Measurements from ENCODE around the gene TBC1D8. TPM values are rescaled to one million over a fixed set of nuclear protein-coding genes. Genes with fewer than 3 reads are reported as not detected.

The TBC1D8 gene
- total RNA-seq, 6 experiments from 2014 or later = 1.2 to 2.0 (median 1.5) TPM

GRCh38 chr2:100969998-100970397 is 181.2 kb downstream of the TBC1D8 start:
- Mint-ChIP-seq H3K36me3 (ENCODE audit: low read depth) (peaks cover 2% of the 10 kb centered on the region), H3K27ac (no peak overlapping the region), H3K4me1 (ENCODE audit: low read depth) (peaks cover 6% of the 10 kb centered on the region), H3K9me3 (no peaks in the 10 kb centered on the region), H3K27me3 (ENCODE audit: insufficient read depth) (peaks cover 4% of the 10 kb centered on the region), H3K4me3 (no peak overlapping the region)
- TF ChIP-seq, protein P1, sequence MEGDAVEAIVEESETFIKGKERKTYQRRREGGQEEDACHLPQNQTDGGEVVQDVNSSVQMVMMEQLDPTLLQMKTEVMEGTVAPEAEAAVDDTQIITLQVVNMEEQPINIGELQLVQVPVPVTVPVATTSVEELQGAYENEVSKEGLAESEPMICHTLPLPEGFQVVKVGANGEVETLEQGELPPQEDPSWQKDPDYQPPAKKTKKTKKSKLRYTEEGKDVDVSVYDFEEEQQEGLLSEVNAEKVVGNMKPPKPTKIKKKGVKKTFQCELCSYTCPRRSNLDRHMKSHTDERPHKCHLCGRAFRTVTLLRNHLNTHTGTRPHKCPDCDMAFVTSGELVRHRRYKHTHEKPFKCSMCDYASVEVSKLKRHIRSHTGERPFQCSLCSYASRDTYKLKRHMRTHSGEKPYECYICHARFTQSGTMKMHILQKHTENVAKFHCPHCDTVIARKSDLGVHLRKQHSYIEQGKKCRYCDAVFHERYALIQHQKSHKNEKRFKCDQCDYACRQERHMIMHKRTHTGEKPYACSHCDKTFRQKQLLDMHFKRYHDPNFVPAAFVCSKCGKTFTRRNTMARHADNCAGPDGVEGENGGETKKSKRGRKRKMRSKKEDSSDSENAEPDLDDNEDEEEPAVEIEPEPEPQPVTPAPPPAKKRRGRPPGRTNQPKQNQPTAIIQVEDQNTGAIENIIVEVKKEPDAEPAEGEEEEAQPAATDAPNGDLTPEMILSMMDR (IDR thresholded peaks at IDR 0.05) = no peak
- no peak for DNase-seq

- Mint-ChIP-seq H3K4me1 (ENCODE audit: low read depth) (peaks cover 16% of the 10 kb centered on the region), H3K4me3 (no peak overlapping the region), H3K27ac (no peak overlapping the region), H3K27me3 (ENCODE audit: insufficient read depth) (peaks cover 4% of the 10 kb centered on the region), H3K9me3 (no peaks in the 10 kb centered on the region), H3K36me3 (ENCODE audit: low read depth) (no peaks in the 10 kb centered on the region; the same call in 1 of the 2 replicates)
- DNase-seq = no peak
- TF ChIP-seq, protein P1 (IDR thresholded peaks at IDR 0.05) = no peak
These were observed 182.7 kb downstream of the TBC1D8 start for GRCh38 chr2:100968146-100969145.

DNA sequence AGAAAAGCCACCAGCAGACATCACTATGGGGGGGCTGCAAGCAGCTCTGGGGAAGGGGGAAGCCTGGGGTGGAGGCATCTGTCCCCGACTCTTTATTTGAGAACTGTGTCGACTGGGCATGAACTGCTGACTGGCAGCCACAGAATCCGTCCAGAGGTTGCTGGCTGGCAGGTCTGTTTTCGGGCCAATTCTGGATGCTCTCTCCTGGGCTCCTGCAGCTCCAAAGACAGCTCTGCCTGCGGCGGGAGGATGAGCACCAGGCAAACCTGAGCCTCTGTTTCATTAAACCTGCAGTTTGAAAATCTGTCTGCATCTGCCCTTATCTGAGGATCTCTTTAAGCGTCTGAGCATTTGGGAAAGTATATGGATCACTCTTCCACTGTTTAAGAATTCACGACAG is 183.5 kb downstream of the TBC1D8 start:
- TF ChIP-seq, protein P1 (IDR thresholded peaks at IDR 0.05) = no peak
- DNase-seq = no peak
- peaks cover 4% of the 10 kb centered on the region for H3K27me3 Mint-ChIP-seq (ENCODE audit: insufficient read depth)
- H3K4me3 Mint-ChIP-seq = no peak overlapping the region
- no peaks in the 10 kb centered on the region; the same call in 1 of the 2 replicates for H3K36me3 Mint-ChIP-seq (ENCODE audit: low read depth)
- H3K27ac Mint-ChIP-seq = no peak overlapping the region
- H3K4me1 Mint-ChIP-seq (ENCODE audit: low read depth) = peaks cover 16% of the 10 kb centered on the region
- no peaks in the 10 kb centered on the region for H3K9me3 Mint-ChIP-seq

- H3K36me3 Mint-ChIP-seq (ENCODE audit: low read depth) = no peaks in the 10 kb centered on the region; the same call in 1 of the 2 replicates
- H3K27me3 Mint-ChIP-seq (ENCODE audit: insufficient read depth) = peaks cover 3% of the 10 kb centered on the region; the same call in 1 of the 2 replicates
- H3K4me1 Mint-ChIP-seq (ENCODE audit: low read depth) = peaks cover 33% of the 10 kb centered on the region
- TF ChIP-seq, protein P1 (IDR thresholded peaks at IDR 0.05) = 0 out of 2 replicates have a peak, but pooled peaks have one; percentile 22
- no peak for DNase-seq
- no peak overlapping the region for H3K4me3 Mint-ChIP-seq
- H3K27ac Mint-ChIP-seq = no peak overlapping the region
- H3K9me3 Mint-ChIP-seq = no peaks in the 10 kb centered on the region
These were observed 185.6 kb downstream of the TBC1D8 start for GRCh38 chr2:100965596-100965995.

- peak overlapping the region; percentile 26; the same call in 1 of the 2 replicates for H3K27ac Mint-ChIP-seq
- TF ChIP-seq, protein P1 (IDR thresholded peaks at IDR 0.05) = no peak
- no peaks in the 10 kb centered on the region; the same call in 1 of the 2 replicates for H3K36me3 Mint-ChIP-seq (ENCODE audit: low read depth)
- peaks cover 3% of the 10 kb centered on the region; the same call in 1 of the 2 replicates for H3K27me3 Mint-ChIP-seq (ENCODE audit: insufficient read depth)
- peaks cover 41% of the 10 kb centered on the region for H3K4me1 Mint-ChIP-seq (ENCODE audit: low read depth)
- no peak for DNase-seq
- H3K4me3 Mint-ChIP-seq = no peak overlapping the region; the same call in 1 of the 2 replicates
- H3K9me3 Mint-ChIP-seq = no peaks in the 10 kb centered on the region
These were observed 186.5 kb downstream of the TBC1D8 start for GRCh38 chr2:100964681-100965169.
